Cardiac muscle cell (in vitro differentiated cells and primary cell): ENCODE measurements around the gene ANAPC13. TPM values are rescaled to one million over a fixed set of nuclear protein-coding genes. Genes with fewer than 3 reads are reported as not detected.

ENCODE experiments used
- DNase-seq, 2 donors: peaks; one replicate each; pipeline versions ENCODE4 v3.0.0 to v3.0.0-alpha.2; 2010 to 2017; ENCODE audit warnings: low read depth in 1 of 2, low spot score in 1 of 2
- H3K27ac ChIP-seq: fragments of 200-600 bp; sonication (generic); 2 replicates; pipeline ENCODE4 v1.5.1; 2016
- H3K27me3 ChIP-seq: fragments of 200-600 bp; sonication (generic); 2 replicates; pipeline ENCODE4 v1.6.0; 2016; ENCODE audit warnings: control low read depth
- H3K36me3 ChIP-seq: fragments of 200-600 bp; sonication (generic); 2 replicates; pipeline ENCODE4 v1.5.1; 2016; ENCODE audit warnings: control low read depth
- H3K4me1 ChIP-seq: fragments of 200-600 bp; sonication (generic); 2 replicates; pipeline ENCODE4 v1.8.1; 2017; ENCODE audit warnings: low read depth, mild to moderate bottlenecking, mixed run types
- H3K4me3 ChIP-seq: fragments of 200-600 bp; sonication (generic); 2 replicates; pipeline ENCODE4 v1.5.1; 2016; ENCODE audit warnings: mild to moderate bottlenecking
- H3K9me3 ChIP-seq: fragments of 200-600 bp; sonication (generic); 2 replicates; pipeline ENCODE4 v1.5.1; 2017; ENCODE audit warnings: low read depth, mild to moderate bottlenecking, control low read depth
- polyA plus RNA-seq: library from polyadenylated mRNA; unstranded; fragments of >200 nt; fragmentation: Nextera tagmentation; extraction: Ambion mirVana; gene quantifications from 2 replicates; pipeline ENCODE4 v1.2.1, GENCODE V29; 2016
- total RNA-seq: library from RNA; depleted of rRNA; stranded (reverse); fragments of >200 nt; gene quantifications from 2 replicates; pipeline ENCODE4 v1.2.3, GENCODE V29; 2016
- TF ChIP-seq, protein P1 (sequence below): IDR thresholded peaks from 2 replicates; pipeline ENCODE4 v1.5.1; 2012; ENCODE audit warnings: low read depth, mild to moderate bottlenecking, low read length

ANAPC13 gene
- total and polyA plus RNA-seq, 2 experiments from 2014 or later: 44.9 to 157 TPM

DNA sequence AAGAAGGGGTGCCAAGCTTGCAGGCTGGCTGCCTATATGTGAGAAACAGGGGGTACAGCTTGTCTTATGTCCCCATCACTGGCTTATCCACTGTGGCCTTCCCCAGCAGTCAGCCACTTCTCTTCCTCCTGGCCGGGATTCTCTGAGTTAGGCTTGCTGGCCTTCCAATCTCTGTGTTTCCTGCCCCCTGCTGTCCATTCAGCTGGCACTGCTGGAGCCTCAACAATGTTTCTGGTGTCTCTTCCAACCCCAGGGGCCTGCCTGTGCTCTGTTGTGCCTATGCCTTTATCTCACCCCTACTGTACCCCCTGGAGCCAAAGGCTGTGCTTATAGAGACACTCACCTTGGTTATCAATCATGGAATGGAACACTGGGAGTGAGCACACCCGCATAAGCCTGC lies 36.5 kb downstream of the ANAPC13 start:
- H3K4me3 ChIP-seq: no peak overlapping the region
- H3K9me3 ChIP-seq: no peaks in the 10 kb centered on the region
- no peaks in the 10 kb centered on the region for H3K27me3 ChIP-seq
- no peak overlapping the region for H3K27ac ChIP-seq
- no peaks in the 10 kb centered on the region for H3K4me1 ChIP-seq
- TF ChIP-seq, protein P1, sequence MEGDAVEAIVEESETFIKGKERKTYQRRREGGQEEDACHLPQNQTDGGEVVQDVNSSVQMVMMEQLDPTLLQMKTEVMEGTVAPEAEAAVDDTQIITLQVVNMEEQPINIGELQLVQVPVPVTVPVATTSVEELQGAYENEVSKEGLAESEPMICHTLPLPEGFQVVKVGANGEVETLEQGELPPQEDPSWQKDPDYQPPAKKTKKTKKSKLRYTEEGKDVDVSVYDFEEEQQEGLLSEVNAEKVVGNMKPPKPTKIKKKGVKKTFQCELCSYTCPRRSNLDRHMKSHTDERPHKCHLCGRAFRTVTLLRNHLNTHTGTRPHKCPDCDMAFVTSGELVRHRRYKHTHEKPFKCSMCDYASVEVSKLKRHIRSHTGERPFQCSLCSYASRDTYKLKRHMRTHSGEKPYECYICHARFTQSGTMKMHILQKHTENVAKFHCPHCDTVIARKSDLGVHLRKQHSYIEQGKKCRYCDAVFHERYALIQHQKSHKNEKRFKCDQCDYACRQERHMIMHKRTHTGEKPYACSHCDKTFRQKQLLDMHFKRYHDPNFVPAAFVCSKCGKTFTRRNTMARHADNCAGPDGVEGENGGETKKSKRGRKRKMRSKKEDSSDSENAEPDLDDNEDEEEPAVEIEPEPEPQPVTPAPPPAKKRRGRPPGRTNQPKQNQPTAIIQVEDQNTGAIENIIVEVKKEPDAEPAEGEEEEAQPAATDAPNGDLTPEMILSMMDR: peak; percentile 67
- H3K36me3 ChIP-seq: no peaks in the 10 kb centered on the region
- peak; percentile 44 to 69 for DNase-seq

DNA sequence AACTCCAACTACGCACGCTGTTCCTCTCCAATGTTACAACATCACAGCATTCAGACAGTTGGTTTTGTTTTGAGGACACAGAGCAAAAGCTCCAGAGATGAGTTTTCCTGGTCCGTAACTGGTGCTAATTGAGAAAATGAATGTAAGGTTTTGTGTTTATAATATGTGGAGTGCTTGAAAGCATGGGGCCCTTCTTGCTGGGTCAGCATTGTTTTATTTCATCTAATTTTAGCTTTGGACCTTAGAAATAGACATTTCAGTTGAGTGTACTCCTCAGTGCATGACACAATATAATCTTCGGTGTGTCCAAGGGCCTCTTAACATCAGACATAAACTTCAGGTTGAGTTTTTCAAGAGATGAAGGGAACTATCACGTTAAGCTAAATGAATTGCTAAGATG lies 37.1 kb downstream of the ANAPC13 start:
- Histone ChIP-seq H3K4me1 (no peaks in the 10 kb centered on the region), H3K9me3 (no peaks in the 10 kb centered on the region), H3K4me3 (no peak overlapping the region), H3K27me3 (no peaks in the 10 kb centered on the region), H3K36me3 (no peaks in the 10 kb centered on the region), H3K27ac (no peak overlapping the region)
- no peak for DNase-seq
- TF ChIP-seq, protein P1: no peak

DNA sequence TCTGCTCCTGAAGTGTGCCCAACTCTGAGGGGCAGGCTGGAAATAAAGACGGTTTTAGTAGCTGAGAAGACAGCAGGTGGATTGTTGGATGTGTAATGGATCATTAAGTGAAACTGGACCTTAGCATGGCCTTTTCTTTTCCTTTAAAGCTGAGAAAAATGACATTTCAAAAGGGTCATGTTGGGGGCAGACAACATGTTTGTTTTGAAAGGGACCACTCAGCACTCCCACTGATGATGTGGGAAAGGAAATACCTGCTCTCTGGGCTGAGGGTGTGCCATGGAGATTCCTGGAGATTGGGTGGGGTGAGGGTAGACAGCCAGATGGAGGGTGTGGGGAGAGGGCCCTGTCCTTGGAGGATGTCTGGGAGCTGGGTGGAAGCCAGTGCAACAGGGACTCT lies 38.4 kb downstream of the ANAPC13 start:
- Histone ChIP-seq H3K27me3 (no peaks in the 10 kb centered on the region), H3K36me3 (no peaks in the 10 kb centered on the region), H3K27ac (no peak overlapping the region), H3K9me3 (no peaks in the 10 kb centered on the region), H3K4me1 (no peaks in the 10 kb centered on the region), H3K4me3 (no peak overlapping the region)
- TF ChIP-seq, protein P1: no peak
- DNase-seq: no peak

DNA sequence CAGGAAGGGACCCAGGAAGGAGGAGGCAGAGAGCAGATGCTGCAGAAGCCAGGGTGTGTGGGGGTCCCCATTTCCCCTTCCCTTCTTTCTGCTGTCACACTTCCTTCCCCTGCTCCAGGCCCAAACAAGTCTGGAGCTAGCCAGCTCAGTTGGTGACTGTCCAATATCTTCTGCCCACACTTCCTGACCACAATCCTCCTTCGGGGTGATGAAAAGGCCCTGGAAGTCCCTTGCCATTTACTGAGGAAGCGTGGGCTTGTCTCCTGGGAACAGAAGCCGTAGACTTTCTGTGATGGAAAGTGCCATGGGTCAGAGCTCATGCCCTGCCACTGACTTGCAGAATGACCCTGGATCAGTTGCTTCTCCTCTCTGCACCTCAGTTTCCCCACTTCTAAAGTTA lies 39.0 kb downstream of the ANAPC13 start:
- TF ChIP-seq, protein P1: no peak
- H3K4me3 ChIP-seq: no peak overlapping the region
- H3K4me1 ChIP-seq: no peaks in the 10 kb centered on the region
- H3K9me3 ChIP-seq: no peaks in the 10 kb centered on the region
- no peak overlapping the region for H3K27ac ChIP-seq
- no peaks in the 10 kb centered on the region for H3K36me3 ChIP-seq
- DNase-seq: peak in 1 of 2 donors; percentile 66
- no peaks in the 10 kb centered on the region for H3K27me3 ChIP-seq

DNA sequence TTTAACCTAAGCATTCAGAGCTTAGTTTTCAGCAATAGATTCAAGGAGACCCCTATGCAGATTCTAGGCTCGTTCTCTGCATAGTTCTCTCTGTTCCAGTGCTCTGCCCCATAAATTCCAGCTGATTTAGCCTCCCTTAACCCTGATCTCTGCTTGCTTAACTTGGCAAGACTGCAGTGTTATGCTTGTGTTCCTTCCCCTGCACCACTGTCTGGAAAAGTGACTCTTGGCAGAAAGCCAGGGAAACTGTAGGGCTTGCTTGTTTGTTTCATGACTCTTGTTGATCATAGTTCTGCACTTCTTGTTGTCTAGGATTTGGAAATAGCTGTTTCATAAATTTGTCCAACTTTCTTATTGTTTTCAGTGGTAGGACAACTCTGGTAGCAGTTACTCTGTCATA lies 40.1 kb downstream of the ANAPC13 start:
- Histone ChIP-seq H3K36me3 (no peaks in the 10 kb centered on the region), H3K27ac (no peak overlapping the region), H3K4me3 (no peak overlapping the region), H3K9me3 (no peaks in the 10 kb centered on the region), H3K27me3 (no peaks in the 10 kb centered on the region), H3K4me1 (no peaks in the 10 kb centered on the region)
- TF ChIP-seq, protein P1: no peak
- DNase-seq: peak in 1 of 2 donors; percentile 87

DNA sequence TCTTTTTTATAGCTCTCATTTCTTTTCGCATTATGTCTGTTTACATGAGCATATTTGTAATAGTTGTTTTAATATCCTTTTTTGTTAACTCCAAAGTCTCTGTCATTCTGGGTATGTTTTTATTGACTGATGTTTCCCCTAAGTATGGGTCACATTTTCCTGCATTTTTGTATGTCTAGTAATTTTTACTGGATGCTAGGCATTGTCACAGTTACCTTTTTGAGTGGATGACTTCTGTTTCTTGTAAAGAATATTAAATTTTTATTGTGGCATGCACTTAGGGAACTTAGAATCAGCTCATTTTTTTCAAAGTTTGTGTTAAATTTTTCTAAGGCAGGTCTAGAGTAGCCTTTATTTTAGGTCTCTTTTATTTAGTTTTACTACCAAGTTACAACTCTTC lies 40.7 kb downstream of the ANAPC13 start:
- DNase-seq: no peak
- no peak overlapping the region for H3K27ac ChIP-seq

More for the DNA sequence above, 40.7 kb downstream of the ANAPC13 start:
- Histone ChIP-seq H3K4me3 (no peak overlapping the region), H3K4me1 (no peaks in the 10 kb centered on the region), H3K27me3 (no peaks in the 10 kb centered on the region), H3K36me3 (no peaks in the 10 kb centered on the region), H3K9me3 (no peaks in the 10 kb centered on the region)
- TF ChIP-seq, protein P1: no peak
